Measurements from ENCODE around the gene COPE. TPM values are rescaled to one million over a fixed set of nuclear protein-coding genes. Genes with fewer than 3 reads are reported as not detected.
A peak's percentile ranks its signal among the peaks of the same experiment; 100 is the strongest.

Gene COPE
- total RNA-seq, 1 donor, result 136 TPM

- H3K4me1 ChIP-seq (ENCODE audit: insufficient read depth, low read length), result peaks cover 5% of the 10 kb centered on the region
- H3K9me3 ChIP-seq (ENCODE audit: low read depth, low read length), result no peaks in the 10 kb centered on the region
- no peak overlapping the region for H3K4me3 ChIP-seq (ENCODE audit: low read length)
- H3K27me3 ChIP-seq (ENCODE audit: insufficient read depth, low read length), result no peaks in the 10 kb centered on the region
These were observed 27.7 kb upstream of the COPE start for GRCh38 chr19:18946918-18947317.

GRCh38 chr19:18946335-18946734 is 27.1 kb upstream of the COPE start:
- peaks cover 11% of the 10 kb centered on the region for H3K4me1 ChIP-seq (ENCODE audit: insufficient read depth, low read length)
- H3K9me3 ChIP-seq (ENCODE audit: low read depth, low read length), result no peaks in the 10 kb centered on the region
- H3K4me3 ChIP-seq (ENCODE audit: low read length), result no peak overlapping the region
- no peaks in the 10 kb centered on the region for H3K27me3 ChIP-seq (ENCODE audit: insufficient read depth, low read length)

GRCh38 chr19:18945297-18945696 is 26.1 kb upstream of the COPE start:
- Histone ChIP-seq H3K9me3 (ENCODE audit: low read depth, low read length) (no peaks in the 10 kb centered on the region), H3K4me1 (ENCODE audit: insufficient read depth, low read length) (peaks cover 17% of the 10 kb centered on the region), H3K27me3 (ENCODE audit: insufficient read depth, low read length) (no peaks in the 10 kb centered on the region), H3K4me3 (ENCODE audit: low read length) (no peak overlapping the region)

GRCh38 chr19:18943465-18943864 is 24.3 kb upstream of the COPE start:
- H3K27me3 ChIP-seq (ENCODE audit: insufficient read depth, low read length), result no peaks in the 10 kb centered on the region
- no peak overlapping the region for H3K4me3 ChIP-seq (ENCODE audit: low read length)
- H3K4me1 ChIP-seq (ENCODE audit: insufficient read depth, low read length), result peaks cover 24% of the 10 kb centered on the region
- no peaks in the 10 kb centered on the region for H3K9me3 ChIP-seq (ENCODE audit: low read depth, low read length)

GRCh38 chr19:18942692-18943091 is 23.5 kb upstream of the COPE start:
- no peaks in the 10 kb centered on the region for H3K9me3 ChIP-seq (ENCODE audit: low read depth, low read length)
- H3K4me3 ChIP-seq (ENCODE audit: low read length), result no peak overlapping the region
- no peaks in the 10 kb centered on the region for H3K27me3 ChIP-seq (ENCODE audit: insufficient read depth, low read length)
- peaks cover 24% of the 10 kb centered on the region for H3K4me1 ChIP-seq (ENCODE audit: insufficient read depth, low read length)

GRCh38 chr19:18941628-18942354 is 22.6 kb upstream of the COPE start:
- Histone ChIP-seq H3K9me3 (ENCODE audit: low read depth, low read length) (no peaks in the 10 kb centered on the region), H3K4me3 (ENCODE audit: low read length) (no peak overlapping the region), H3K4me1 (ENCODE audit: insufficient read depth, low read length) (peaks cover 24% of the 10 kb centered on the region), H3K27me3 (ENCODE audit: insufficient read depth, low read length) (no peaks in the 10 kb centered on the region)

GRCh38 chr19:18940769-18941627 is 21.8 kb upstream of the COPE start, which contains the start of gene HOMER3:
TSS of gene HOMER3 (minus strand) at chr19:18941217. CDS start at chr19:18938982, 2,235 bp downstream.
- no peaks in the 10 kb centered on the region for H3K27me3 ChIP-seq (ENCODE audit: insufficient read depth, low read length)
- H3K4me1 ChIP-seq (ENCODE audit: insufficient read depth, low read length), result peaks cover 24% of the 10 kb centered on the region
- no peaks in the 10 kb centered on the region for H3K9me3 ChIP-seq (ENCODE audit: low read depth, low read length)
- peak within 1 kb of the TSS; percentile 49 for H3K4me3 ChIP-seq (ENCODE audit: low read length)

GRCh38 chr19:18939922-18940768 is 21.0 kb upstream of the COPE start:
- H3K4me1 ChIP-seq (ENCODE audit: insufficient read depth, low read length), result peaks cover 20% of the 10 kb centered on the region
- H3K4me3 ChIP-seq (ENCODE audit: low read length), result peak overlapping the region; percentile 49
- no peaks in the 10 kb centered on the region for H3K27me3 ChIP-seq (ENCODE audit: insufficient read depth, low read length)
- no peaks in the 10 kb centered on the region for H3K9me3 ChIP-seq (ENCODE audit: low read depth, low read length)

- Histone ChIP-seq H3K4me3 (ENCODE audit: low read length) (no peak overlapping the region), H3K4me1 (ENCODE audit: insufficient read depth, low read length) (peaks cover 20% of the 10 kb centered on the region), H3K27me3 (ENCODE audit: insufficient read depth, low read length) (no peaks in the 10 kb centered on the region), H3K9me3 (ENCODE audit: low read depth, low read length) (no peaks in the 10 kb centered on the region)
These were observed 20.0 kb upstream of the COPE start for GRCh38 chr19:18939163-18939562.

GRCh38 chr19:18933297-18933696 is 14.1 kb upstream of the COPE start:
- Histone ChIP-seq H3K9me3 (ENCODE audit: low read depth, low read length) (no peaks in the 10 kb centered on the region), H3K27me3 (ENCODE audit: insufficient read depth, low read length) (no peaks in the 10 kb centered on the region), H3K4me3 (ENCODE audit: low read length) (no peak overlapping the region), H3K4me1 (ENCODE audit: insufficient read depth, low read length) (peaks cover 10% of the 10 kb centered on the region)

GRCh38 chr19:18932216-18932841 is 13.1 kb upstream of the COPE start:
- Histone ChIP-seq H3K4me3 (ENCODE audit: low read length) (no peak overlapping the region), H3K4me1 (ENCODE audit: insufficient read depth, low read length) (peaks cover 10% of the 10 kb centered on the region), H3K27me3 (ENCODE audit: insufficient read depth, low read length) (no peaks in the 10 kb centered on the region), H3K9me3 (ENCODE audit: low read depth, low read length) (no peaks in the 10 kb centered on the region)

GRCh38 chr19:18931316-18932162 is 12.4 kb upstream of the COPE start:
- Histone ChIP-seq H3K27me3 (ENCODE audit: insufficient read depth, low read length) (no peaks in the 10 kb centered on the region), H3K4me3 (ENCODE audit: low read length) (no peak overlapping the region), H3K4me1 (ENCODE audit: insufficient read depth, low read length) (peaks cover 10% of the 10 kb centered on the region), H3K9me3 (ENCODE audit: low read depth, low read length) (no peaks in the 10 kb centered on the region)

- H3K27me3 ChIP-seq (ENCODE audit: insufficient read depth, low read length), result no peaks in the 10 kb centered on the region
- peaks cover 10% of the 10 kb centered on the region for H3K4me1 ChIP-seq (ENCODE audit: insufficient read depth, low read length)
- no peak overlapping the region for H3K4me3 ChIP-seq (ENCODE audit: low read length)
- no peaks in the 10 kb centered on the region for H3K9me3 ChIP-seq (ENCODE audit: low read depth, low read length)
These were observed 10.1 kb upstream of the COPE start for GRCh38 chr19:18929311-18929710.
